NCI-H1048 (cell line): ENCODE measurements around the gene MYO15B.

Source experiments
- DNase-seq: peaks from one replicate; lab custom pipeline; 2025; lab: John Stamatoyannopoulos, UW

The MYO15B gene

DNA sequence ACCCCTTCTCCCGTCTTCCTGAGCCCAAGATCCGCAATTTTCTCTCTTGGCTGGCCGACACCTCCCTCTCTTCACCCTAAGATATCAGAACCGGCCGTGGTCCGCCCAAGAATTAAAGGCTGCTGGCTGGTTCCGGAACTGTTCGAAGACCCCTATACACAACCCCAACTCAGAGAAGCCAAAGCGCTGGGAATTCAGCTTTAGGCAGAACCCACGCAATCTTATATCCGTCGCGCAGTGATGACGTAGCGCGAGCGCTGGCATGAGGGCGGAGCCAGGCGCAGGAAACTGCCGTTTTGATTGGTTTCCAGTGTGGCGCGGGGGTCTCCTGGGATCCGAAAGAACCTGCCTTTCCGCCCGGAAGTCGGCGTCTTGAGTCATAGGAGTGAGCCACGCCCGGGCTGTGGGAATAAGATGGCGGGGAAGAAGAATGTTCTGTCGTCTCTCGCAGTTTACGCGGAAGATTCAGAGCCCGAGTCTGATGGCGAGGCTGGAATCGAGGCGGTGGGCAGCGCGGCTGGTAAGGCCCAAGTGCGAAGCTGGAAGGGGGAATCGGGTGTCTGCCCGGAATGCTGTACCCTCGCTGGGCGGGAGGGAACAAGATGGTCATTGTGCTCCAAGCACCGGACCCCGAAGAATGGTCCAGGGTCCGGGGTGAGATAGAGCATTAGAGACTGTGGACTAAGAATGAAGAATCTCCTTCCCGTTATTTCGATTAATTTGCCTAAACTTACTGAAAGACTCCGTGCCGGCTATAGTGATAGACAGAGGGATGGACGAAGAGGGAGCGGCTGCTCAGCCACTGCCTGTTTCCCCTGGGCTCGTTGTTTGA, 79.6 kb downstream of the MYO15B start, which contains the start of the genes RECQL5 and SAP30BP:
TSS of gene RECQL5 (minus strand) at position 196 of the 832 bp plus-strand sequence. CDS start 597 bp downstream, outside the sequence.
TSS of gene SAP30BP (plus strand) at position 380 of the 832 bp plus-strand sequence. CDS start at position 415, 35 bp downstream.
- peak; percentile 88 for DNase-seq

DNA sequence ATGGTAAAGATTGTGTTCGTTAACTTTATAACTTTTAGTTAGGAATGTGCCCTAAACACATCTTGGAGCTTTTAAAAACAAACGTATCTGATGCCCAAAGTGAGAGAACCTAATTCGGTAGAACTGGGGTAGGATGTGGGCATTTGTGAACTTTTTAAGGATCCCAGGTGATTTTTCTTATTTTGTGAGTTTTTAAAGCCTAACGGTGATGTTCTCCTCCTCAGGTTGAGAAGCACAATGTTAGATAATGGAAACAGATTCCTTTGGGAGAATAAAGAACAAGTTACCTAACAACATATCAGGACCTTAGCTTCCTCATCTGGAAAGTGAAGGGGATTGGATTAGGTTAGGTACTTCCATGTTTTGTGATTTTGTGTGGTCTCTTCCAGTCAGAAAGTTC, 80.2 kb downstream of the MYO15B start:
- DNase-seq = no peak

DNA sequence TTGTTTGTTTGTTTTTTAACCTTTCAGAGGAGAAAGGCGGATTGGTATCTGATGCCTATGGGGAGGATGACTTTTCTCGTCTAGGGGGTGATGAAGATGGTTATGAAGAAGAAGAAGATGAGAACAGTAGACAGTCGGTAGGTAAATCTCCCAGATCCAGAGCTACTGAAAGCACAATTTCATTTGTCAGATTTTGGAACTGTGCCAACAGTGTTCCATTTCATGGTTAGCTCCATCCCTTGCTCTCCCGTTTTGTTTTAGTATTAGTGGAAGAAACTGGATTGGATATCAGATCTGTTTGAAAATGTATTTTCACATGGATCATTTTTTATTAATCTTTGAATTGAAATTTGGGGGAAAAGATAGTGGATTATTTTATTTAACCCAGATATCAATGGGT, 80.9 kb downstream of the MYO15B start:
- no peak for DNase-seq

GRCh38 chr17:75670868-75671267, 83.3 kb downstream of the MYO15B start:
- no peak for DNase-seq

GRCh38 chr17:75672011-75672410, 84.4 kb downstream of the MYO15B start:
- DNase-seq = no peak

DNA sequence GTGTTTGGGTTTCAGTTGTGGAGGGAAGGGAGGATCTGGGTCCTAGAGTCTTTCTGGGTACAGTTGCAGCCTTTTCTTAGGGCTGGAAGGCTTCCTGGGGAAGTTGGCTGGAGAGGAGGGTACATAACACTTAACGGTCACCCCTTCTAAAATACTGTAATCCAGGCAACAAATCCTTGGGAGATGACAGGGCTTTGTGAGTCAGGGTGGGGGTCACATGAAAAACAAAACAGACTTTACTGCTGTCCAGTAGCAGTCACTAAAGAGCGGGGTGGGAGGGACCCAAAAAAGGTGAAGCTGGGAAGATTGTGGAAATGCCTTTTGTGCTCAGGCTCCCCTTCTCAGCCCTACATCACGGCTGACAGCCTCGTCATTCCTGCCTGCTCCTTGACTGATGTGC, 85.9 kb downstream of the MYO15B start:
- DNase-seq = no peak
